Measurements from ENCODE around the gene WDR49.

Gene WDR49

GRCh38 chr3:167501941-167502340 is 151.8 kb downstream of the WDR49 start:
- Histone ChIP-seq H3K27ac (no peak overlapping the region), H3K4me3 (no peak overlapping the region)

GRCh38 chr3:167497903-167498302 is 155.8 kb downstream of the WDR49 start:
- no peak overlapping the region for H3K27ac ChIP-seq
- H3K4me3 ChIP-seq = no peak overlapping the region

GRCh38 chr3:167493244-167493643 is 160.5 kb downstream of the WDR49 start:
- Histone ChIP-seq H3K4me3 (no peak overlapping the region), H3K27ac (no peak overlapping the region)

GRCh38 chr3:167491621-167492020 is 162.1 kb downstream of the WDR49 start:
- no peak overlapping the region for H3K4me3 ChIP-seq
- H3K27ac ChIP-seq = no peak overlapping the region

- no peak overlapping the region for H3K4me3 ChIP-seq
- no peak overlapping the region for H3K27ac ChIP-seq
Observed at GRCh38 chr3:167489571-167489970, 164.2 kb downstream of the WDR49 start.

- H3K27ac ChIP-seq = no peak overlapping the region
- H3K4me3 ChIP-seq = no peak overlapping the region
Observed at GRCh38 chr3:167487556-167487955, 166.2 kb downstream of the WDR49 start.

GRCh38 chr3:167484551-167484950 is 169.2 kb downstream of the WDR49 start:
- H3K27ac ChIP-seq = no peak overlapping the region
- H3K4me3 ChIP-seq = no peak overlapping the region

- Histone ChIP-seq H3K4me3 (no peak overlapping the region), H3K27ac (no peak overlapping the region)
Observed at GRCh38 chr3:167483708-167484475, 169.8 kb downstream of the WDR49 start.

GRCh38 chr3:167481164-167481563 is 172.6 kb downstream of the WDR49 start:
- no peak overlapping the region for H3K4me3 ChIP-seq
- H3K27ac ChIP-seq = no peak overlapping the region

- no peak overlapping the region for H3K27ac ChIP-seq
- H3K4me3 ChIP-seq = no peak overlapping the region
Observed at GRCh38 chr3:167480748-167481147, 173.0 kb downstream of the WDR49 start.

- Histone ChIP-seq H3K4me3 (no peak within 1 kb of the TSS), H3K27ac (no peak within 1 kb of the TSS)
Observed at GRCh38 chr3:167473863-167474262, 179.9 kb downstream of the WDR49 start, which contains the start of gene SERPINI2. Gene SERPINI2, minus strand, starts transcription at chr3:167474042. Its CDS starts 2,208 bp downstream, at chr3:167471834.

- H3K27ac ChIP-seq = no peak overlapping the region
- no peak overlapping the region for H3K4me3 ChIP-seq
Observed at GRCh38 chr3:167469381-167469780, 184.4 kb downstream of the WDR49 start.

GRCh38 chr3:167467848-167468611 is 185.7 kb downstream of the WDR49 start:
- H3K4me3 ChIP-seq = no peak overlapping the region
- no peak overlapping the region for H3K27ac ChIP-seq

- Histone ChIP-seq H3K27ac (no peak overlapping the region), H3K4me3 (no peak overlapping the region)
Observed at GRCh38 chr3:167466966-167467365, 186.8 kb downstream of the WDR49 start.

- no peak overlapping the region for H3K4me3 ChIP-seq
- H3K27ac ChIP-seq = no peak overlapping the region
Observed at GRCh38 chr3:167456157-167456799, 197.5 kb downstream of the WDR49 start.

- H3K4me3 ChIP-seq = no peak overlapping the region
- H3K27ac ChIP-seq = no peak overlapping the region
Observed at GRCh38 chr3:167453815-167454214, 199.9 kb downstream of the WDR49 start.

GRCh38 chr3:167451282-167451681 is 202.5 kb downstream of the WDR49 start:
- Histone ChIP-seq H3K4me3 (no peak overlapping the region), H3K27ac (no peak overlapping the region)

- H3K27ac ChIP-seq = no peak overlapping the region
- no peak overlapping the region for H3K4me3 ChIP-seq
Observed at GRCh38 chr3:167450675-167451074, 203.1 kb downstream of the WDR49 start.

GRCh38 chr3:167450195-167450594 is 203.5 kb downstream of the WDR49 start:
- Histone ChIP-seq H3K27ac (no peak overlapping the region), H3K4me3 (no peak overlapping the region)

GRCh38 chr3:167445491-167445890 is 208.3 kb downstream of the WDR49 start:
- Histone ChIP-seq H3K4me3 (no peak overlapping the region), H3K27ac (no peak overlapping the region)

GRCh38 chr3:167441256-167441655 is 212.5 kb downstream of the WDR49 start:
- Histone ChIP-seq H3K27ac (no peak overlapping the region), H3K4me3 (no peak overlapping the region)
